ENCODE data around the gene BACH2. TPM values are rescaled to one million over a fixed set of nuclear protein-coding genes. Genes with fewer than 3 reads are reported as not detected.
"Not testable (repeated sequence)": the region's sequence is repeated elsewhere in the genome, so short reads cannot be mapped to it uniquely, and the experiment has no call there.

BACH2 gene
- total and polyA plus RNA-seq, 7 experiments from 2014 or later = 24.8 to 193 (median 117) TPM

GRCh38 chr6:90054193-90054592, 242.4 kb downstream of the BACH2 start:
- H3K4me1 Mint-ChIP-seq = peaks cover 16 to 69% (median 56%) of the 10 kb centered on the region in 7 donors
- H3K9me3 Mint-ChIP-seq = peaks cover 0 to 25% (median 11%) of the 10 kb centered on the region in 11 donors
- H3K4me1 ChIP-seq (ENCODE audit: control insufficient read depth in 2 of 2, insufficient read depth in 2 of 2, low read length in 2 of 2); DNase-seq; H3K27ac ChIP-seq (ENCODE audit: low read depth, low read length); CTCF ChIA-PET; H3K27me3 ChIP-seq (ENCODE audit: control insufficient read depth in 2 of 2, insufficient read depth in 2 of 2, low read length in 2 of 2); H3K4me3 ChIP-seq (ENCODE audit: low read length); H3K27me3 Mint-ChIP-seq; ATAC-seq; H3K9me3 ChIP-seq (ENCODE audit: control insufficient read depth in 2 of 3, low read length in 3 of 3); intact Hi-C loops (cut with micrococcal nuclease); H3K36me3 ChIP-seq (ENCODE audit: control insufficient read depth in 2 of 3, insufficient read depth in 3 of 3, low read length in 3 of 3); POLR2A ChIA-PET; H3K27ac Mint-ChIP-seq: not testable (repeated sequence)
- H3K36me3 Mint-ChIP-seq = peaks cover 10 to 63% (median 32%) of the 10 kb centered on the region in 5 donors
- peak overlapping the region in 1 of 10 donors; percentile 35 for H3K4me3 Mint-ChIP-seq

GRCh38 chr6:90053614-90054013, 243.0 kb downstream of the BACH2 start:
- Mint-ChIP-seq H3K27ac (peak overlapping the region in 5 of 9 donors; percentile 11 to 84 (median 54)), H3K4me3 (peak overlapping the region in 2 of 10 donors; percentile 35 to 42), H3K9me3 (peaks cover 0 to 25% (median 10%) of the 10 kb centered on the region in 11 donors), H3K36me3 (peaks cover 10 to 65% (median 37%) of the 10 kb centered on the region in 5 donors), H3K4me1 (peaks cover 21 to 72% (median 61%) of the 10 kb centered on the region in 7 donors), H3K27me3 (no peaks in the 10 kb centered on the region)
- POLR2A ChIA-PET = no interaction called here
- Histone ChIP-seq H3K36me3 (ENCODE audit: control insufficient read depth in 2 of 3, insufficient read depth in 3 of 3, low read length in 3 of 3) (peaks cover 0 to 10% (median 0%) of the 10 kb centered on the region in 3 experiments), H3K9me3 (ENCODE audit: control insufficient read depth in 2 of 3, low read length in 3 of 3) (no peaks in the 10 kb centered on the region), H3K27me3 (ENCODE audit: control insufficient read depth in 2 of 2, insufficient read depth in 2 of 2, low read length in 2 of 2) (no peaks in the 10 kb centered on the region), H3K4me3 (ENCODE audit: low read length) (no peak overlapping the region), H3K4me1 (ENCODE audit: control insufficient read depth in 2 of 2, insufficient read depth in 2 of 2, low read length in 2 of 2) (no peaks in the 10 kb centered on the region), H3K27ac (ENCODE audit: low read depth, low read length) (no peak overlapping the region)
- CTCF ChIA-PET = no interaction called here
- no peak for DNase-seq
- no peak for ATAC-seq
- intact Hi-C loops (cut with micrococcal nuclease) = no loop called here

- ChIA-PET CTCF (interaction anchor here (0.5 kb wide), 1 partner anchor 161 kb away, joined by 3 read pairs; no protein-coding TSS in a partner anchor), POLR2A (interaction anchor here (0.5 to 0.8 kb wide), 2 partner anchors 24 to 109 kb away, joined by 3 to 4 read pairs; no protein-coding TSS in a partner anchor)
- no peaks in the 10 kb centered on the region for H3K9me3 ChIP-seq (ENCODE audit: control insufficient read depth in 2 of 3, low read length in 3 of 3)
- ATAC-seq = no peak
- H3K27ac ChIP-seq (ENCODE audit: low read depth, low read length) = no peak overlapping the region
- H3K4me1 Mint-ChIP-seq = peaks cover 25 to 64% (median 48%) of the 10 kb centered on the region in 7 donors
- H3K9me3 Mint-ChIP-seq = peaks cover 0 to 6% (median 0%) of the 10 kb centered on the region in 11 donors
- H3K27ac Mint-ChIP-seq = peak overlapping the region; percentile 32 to 76 (median 52)
- H3K4me3 Mint-ChIP-seq = peak overlapping the region in 2 of 10 donors; percentile 9 to 12
- no peaks in the 10 kb centered on the region for H3K27me3 ChIP-seq (ENCODE audit: control insufficient read depth in 2 of 2, insufficient read depth in 2 of 2, low read length in 2 of 2)
- H3K4me1 ChIP-seq (ENCODE audit: control insufficient read depth in 2 of 2, insufficient read depth in 2 of 2, low read length in 2 of 2) = peaks cover 0 to 4% of the 10 kb centered on the region in 2 donors
- no peak for DNase-seq
- intact Hi-C loops (cut with micrococcal nuclease) = loop anchor here in 1 of 2 donors (1.0 to 2.0 kb wide), 2 partner anchors 12 to 24 kb away; no protein-coding TSS in a partner anchor
- no peaks in the 10 kb centered on the region for H3K27me3 Mint-ChIP-seq
- peaks cover 0 to 10% (median 3%) of the 10 kb centered on the region in 3 experiments for H3K36me3 ChIP-seq (ENCODE audit: control insufficient read depth in 2 of 3, insufficient read depth in 3 of 3, low read length in 3 of 3)
- H3K4me3 ChIP-seq (ENCODE audit: low read length) = no peak overlapping the region
- H3K36me3 Mint-ChIP-seq = peaks cover 0 to 39% (median 20%) of the 10 kb centered on the region in 5 donors
Observed at GRCh38 chr6:90049295-90049694, 247.3 kb downstream of the BACH2 start.

- H3K27me3 ChIP-seq (ENCODE audit: control insufficient read depth in 2 of 2, insufficient read depth in 2 of 2, low read length in 2 of 2) = no peaks in the 10 kb centered on the region
- peaks cover 0 to 12% (median 3%) of the 10 kb centered on the region in 3 experiments for H3K36me3 ChIP-seq (ENCODE audit: control insufficient read depth in 2 of 3, insufficient read depth in 3 of 3, low read length in 3 of 3)
- DNase-seq = no peak
- Mint-ChIP-seq H3K27me3 (no peaks in the 10 kb centered on the region), H3K27ac (peak overlapping the region; percentile 32 to 76 (median 59)), H3K4me3 (no peak overlapping the region), H3K4me1 (peaks cover 20 to 57% (median 42%) of the 10 kb centered on the region in 7 donors), H3K36me3 (peaks cover 0 to 31% (median 13%) of the 10 kb centered on the region in 5 donors), H3K9me3 (no peaks in the 10 kb centered on the region)
- H3K4me1 ChIP-seq (ENCODE audit: control insufficient read depth in 2 of 2, insufficient read depth in 2 of 2, low read length in 2 of 2) = peaks cover 0 to 4% of the 10 kb centered on the region in 2 donors
- CTCF ChIA-PET = interaction anchor here (0.5 to 1.4 kb wide), 2 partner anchors 160 to 431 kb away, joined by 3 read pairs; no protein-coding TSS in a partner anchor
- intact Hi-C loops (cut with micrococcal nuclease) = loop anchor here in 1 of 2 donors (2.0 kb wide), 1 partner anchor 24 kb away; no protein-coding TSS in a partner anchor
- POLR2A ChIA-PET = interaction anchor here (0.5 kb wide), 1 partner anchor 110 kb away, joined by 3 read pairs; no protein-coding TSS in a partner anchor
- no peak overlapping the region for H3K27ac ChIP-seq (ENCODE audit: low read depth, low read length)
- no peak for ATAC-seq
- no peaks in the 10 kb centered on the region for H3K9me3 ChIP-seq (ENCODE audit: control insufficient read depth in 2 of 3, low read length in 3 of 3)
- no peak overlapping the region for H3K4me3 ChIP-seq (ENCODE audit: low read length)
Observed at GRCh38 chr6:90048206-90048967, 248.3 kb downstream of the BACH2 start.

GRCh38 chr6:90045535-90045934, 251.1 kb downstream of the BACH2 start:
- no peak overlapping the region for H3K4me3 ChIP-seq (ENCODE audit: low read length)
- no peak for DNase-seq
- H3K27ac ChIP-seq (ENCODE audit: low read depth, low read length) = no peak overlapping the region
- peak overlapping the region in 6 of 9 donors; percentile 5 to 60 (median 37) for H3K27ac Mint-ChIP-seq
- POLR2A ChIA-PET = interaction anchor here (0.6 kb wide), 1 partner anchor 54 kb away, joined by 3 read pairs; no protein-coding TSS in a partner anchor
- H3K36me3 ChIP-seq (ENCODE audit: control insufficient read depth in 2 of 3, insufficient read depth in 3 of 3, low read length in 3 of 3) = peaks cover 0 to 20% (median 0%) of the 10 kb centered on the region in 3 experiments
- H3K36me3 Mint-ChIP-seq = peaks cover 0 to 30% (median 13%) of the 10 kb centered on the region in 5 donors
- no peaks in the 10 kb centered on the region for H3K9me3 ChIP-seq (ENCODE audit: control insufficient read depth in 2 of 3, low read length in 3 of 3)
- ATAC-seq = no peak
- peaks cover 0 to 4% of the 10 kb centered on the region in 2 donors for H3K4me1 ChIP-seq (ENCODE audit: control insufficient read depth in 2 of 2, insufficient read depth in 2 of 2, low read length in 2 of 2)
- no peaks in the 10 kb centered on the region for H3K27me3 ChIP-seq (ENCODE audit: control insufficient read depth in 2 of 2, insufficient read depth in 2 of 2, low read length in 2 of 2)
- H3K4me1 Mint-ChIP-seq = peaks cover 18 to 42% (median 31%) of the 10 kb centered on the region in 7 donors
- no peak overlapping the region for H3K4me3 Mint-ChIP-seq
- peaks cover 0 to 1% (median 0%) of the 10 kb centered on the region in 11 donors for H3K9me3 Mint-ChIP-seq
- intact Hi-C loops (cut with micrococcal nuclease) = no loop called here
- no peaks in the 10 kb centered on the region for H3K27me3 Mint-ChIP-seq
- CTCF ChIA-PET = no interaction called here

- CTCF ChIA-PET = no interaction called here
- DNase-seq (no peak), ATAC-seq (peak; percentile 59)
- Histone ChIP-seq H3K4me3 (ENCODE audit: low read length) (no peak overlapping the region), H3K27me3 (ENCODE audit: control insufficient read depth in 2 of 2, insufficient read depth in 2 of 2, low read length in 2 of 2) (no peaks in the 10 kb centered on the region), H3K27ac (ENCODE audit: low read depth, low read length) (no peak overlapping the region), H3K4me1 (ENCODE audit: control insufficient read depth in 2 of 2, insufficient read depth in 2 of 2, low read length in 2 of 2) (peaks cover 0 to 4% of the 10 kb centered on the region in 2 donors), H3K36me3 (ENCODE audit: control insufficient read depth in 2 of 3, insufficient read depth in 3 of 3, low read length in 3 of 3) (peaks cover 0 to 20% (median 0%) of the 10 kb centered on the region in 3 experiments), H3K9me3 (ENCODE audit: control insufficient read depth in 2 of 3, low read length in 3 of 3) (no peaks in the 10 kb centered on the region)
- Mint-ChIP-seq H3K27me3 (no peaks in the 10 kb centered on the region), H3K9me3 (peaks cover 0 to 1% (median 0%) of the 10 kb centered on the region in 11 donors), H3K36me3 (peaks cover 0 to 36% (median 10%) of the 10 kb centered on the region in 5 donors), H3K27ac (no peak overlapping the region), H3K4me3 (no peak overlapping the region), H3K4me1 (peaks cover 18 to 45% (median 30%) of the 10 kb centered on the region in 7 donors)
- POLR2A ChIA-PET = interaction anchor here (0.9 kb wide), 1 partner anchor 220 kb away, joined by 3 read pairs; no protein-coding TSS in a partner anchor
- intact Hi-C loops (cut with micrococcal nuclease) = no loop called here
Observed at GRCh38 chr6:90044833-90045381, 251.7 kb downstream of the BACH2 start.

Data from naive thymus-derived CD4-positive, alpha-beta T cell (primary cell).